Breast epithelium (tissue), 4 donors: ENCODE data around the gene PRKCG. TPM values are rescaled to one million over a fixed set of nuclear protein-coding genes. Genes with fewer than 3 reads are reported as not detected.
"Not testable (repeated sequence)": the region's sequence is repeated elsewhere in the genome, so short reads cannot be mapped to it uniquely, and the experiment has no call there.

Source experiments
- DNase-seq, 2 donors: peaks; one replicate each; pipeline ENCODE4 v3.0.0-alpha.2; 2019; ENCODE audit warnings: low spot score in 2 of 2
- H3K27ac ChIP-seq, 2 donors: fragments of 200-600 bp; sonication (generic) in 1 of 2; one replicate each; pipeline ENCODE4 v1.5.1; 2016 to 2019; ENCODE audit warnings: mild to moderate bottlenecking in 1 of 2
- H3K27me3 ChIP-seq, 2 donors: fragments of 200-600 bp; sonication (generic) in 1 of 2; one replicate each; pipeline versions ENCODE4 v1.5.1 to v1.6.0; 2017 to 2019; ENCODE audit warnings: control low read depth in 1 of 2, mild to moderate bottlenecking in 1 of 2
- H3K36me3 ChIP-seq: fragments of 200-600 bp; one replicate; pipeline ENCODE4 v1.5.1; 2019
- H3K4me1 ChIP-seq, 2 donors: fragments of 200-600 bp; sonication (generic); one replicate each; pipeline ENCODE4 v1.5.1; 2016 to 2019; ENCODE audit warnings: control low read depth in 1 of 2
- H3K4me3 ChIP-seq, 3 donors: fragments of 200-600 bp; sonication (generic); 1 replicate in 2 of 3; 2 replicates in 1 of 3; pipeline ENCODE4 v1.5.1; 2016 to 2019; ENCODE audit warnings: mild to moderate bottlenecking in 3 of 3, moderate library complexity in 2 of 3
- H3K9me3 ChIP-seq, 2 donors: fragments of 200-600 bp; sonication (generic) in 1 of 2; one replicate each; pipeline ENCODE4 v1.5.1; 2016 to 2019; ENCODE audit warnings: control low read depth in 1 of 2
- POLR2A ChIP-seq: fragments of 450-650 bp; IDR thresholded peaks from one replicate; pipeline ENCODE4 v1.6.1; 2016; ENCODE audit warnings: antibody characterized with exemption, mild to moderate bottlenecking, moderate library complexity
- POLR2AphosphoS5 ChIP-seq, 3 donors: sonication (generic); formaldehyde crosslinking; IDR thresholded peaks; one replicate each; pipeline ENCODE4 v1.6.1; 2017; ENCODE audit warnings: antibody characterized with exemption in 3 of 3
- intact Hi-C: fragments of 100-400 bp; cut with DNase I; formaldehyde crosslinking; loops from one replicate; pipeline ENCODE4 v1.15.1; 2023; ENCODE audit warnings: low total_unique reads
- total RNA-seq, 3 donors: library from RNA; depleted of rRNA; stranded (reverse); fragments of >200 nt; gene quantifications; one replicate each; pipeline ENCODE4 v1.1.0, GENCODE V29; 2016
- TF ChIP-seq, protein P1 (sequence below), 3 donors: fragments of 450-650 bp; IDR thresholded peaks; one replicate each; pipeline ENCODE4 v1.5.1; 2016 to 2017; ENCODE audit warnings: antibody characterized with exemption in 3 of 3, mild to moderate bottlenecking in 3 of 3, moderate library complexity in 3 of 3

Gene PRKCG
- total RNA-seq, 3 donors from 2014 or later: not detected

- peaks cover 0 to 7% of the 10 kb centered on the region in 2 donors for H3K9me3 ChIP-seq
- no peak for DNase-seq
- H3K4me1 ChIP-seq: no peaks in the 10 kb centered on the region
- TF ChIP-seq, protein P1, sequence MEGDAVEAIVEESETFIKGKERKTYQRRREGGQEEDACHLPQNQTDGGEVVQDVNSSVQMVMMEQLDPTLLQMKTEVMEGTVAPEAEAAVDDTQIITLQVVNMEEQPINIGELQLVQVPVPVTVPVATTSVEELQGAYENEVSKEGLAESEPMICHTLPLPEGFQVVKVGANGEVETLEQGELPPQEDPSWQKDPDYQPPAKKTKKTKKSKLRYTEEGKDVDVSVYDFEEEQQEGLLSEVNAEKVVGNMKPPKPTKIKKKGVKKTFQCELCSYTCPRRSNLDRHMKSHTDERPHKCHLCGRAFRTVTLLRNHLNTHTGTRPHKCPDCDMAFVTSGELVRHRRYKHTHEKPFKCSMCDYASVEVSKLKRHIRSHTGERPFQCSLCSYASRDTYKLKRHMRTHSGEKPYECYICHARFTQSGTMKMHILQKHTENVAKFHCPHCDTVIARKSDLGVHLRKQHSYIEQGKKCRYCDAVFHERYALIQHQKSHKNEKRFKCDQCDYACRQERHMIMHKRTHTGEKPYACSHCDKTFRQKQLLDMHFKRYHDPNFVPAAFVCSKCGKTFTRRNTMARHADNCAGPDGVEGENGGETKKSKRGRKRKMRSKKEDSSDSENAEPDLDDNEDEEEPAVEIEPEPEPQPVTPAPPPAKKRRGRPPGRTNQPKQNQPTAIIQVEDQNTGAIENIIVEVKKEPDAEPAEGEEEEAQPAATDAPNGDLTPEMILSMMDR (IDR thresholded peaks at IDR 0.05): no peak
- TF ChIP-seq POLR2A (no peak), POLR2AphosphoS5 (IDR thresholded peaks at IDR 0.05) (no peak)
- no peaks in the 10 kb centered on the region for H3K36me3 ChIP-seq
- H3K4me3 ChIP-seq: no peak overlapping the region
- intact Hi-C loops: no loop called here
- peaks cover 8 to 77% of the 10 kb centered on the region in 2 donors for H3K27me3 ChIP-seq
- no peak overlapping the region for H3K27ac ChIP-seq
Observed at GRCh38 chr19:53944416-53944815, 62.4 kb downstream of the PRKCG start.

DNA sequence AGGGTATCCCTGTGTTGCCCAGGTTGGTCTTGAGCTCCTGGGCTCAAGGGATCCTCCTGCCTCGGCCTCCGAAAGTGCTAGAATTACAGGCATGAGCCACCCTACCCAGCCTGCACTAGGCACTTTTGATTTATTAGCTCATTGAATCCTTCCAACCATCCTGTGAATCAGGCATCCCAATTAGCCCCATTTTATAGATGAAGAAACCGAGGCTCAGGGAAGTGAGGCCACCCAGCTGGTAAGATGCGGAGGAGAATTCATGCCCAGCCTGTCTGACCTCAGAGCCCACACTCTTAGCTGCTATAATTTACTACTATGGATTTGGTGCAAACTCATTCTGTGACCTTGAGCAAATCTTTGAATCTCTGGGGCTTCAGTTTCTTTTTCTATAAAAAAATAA lies 62.9 kb downstream of the PRKCG start:
- H3K9me3 ChIP-seq: peaks cover 0 to 2% of the 10 kb centered on the region in 2 donors
- H3K27me3 ChIP-seq: peaks cover 8 to 71% of the 10 kb centered on the region in 2 donors
- no peaks in the 10 kb centered on the region for H3K4me1 ChIP-seq
- TF ChIP-seq, protein P1 (IDR thresholded peaks at IDR 0.05): no peak
- no peak for TF ChIP-seq POLR2A
- TF ChIP-seq POLR2AphosphoS5 (IDR thresholded peaks at IDR 0.05): no peak
- H3K36me3 ChIP-seq: no peaks in the 10 kb centered on the region
- H3K4me3 ChIP-seq: no peak overlapping the region
- intact Hi-C loops: no loop called here
- no peak for DNase-seq
- H3K27ac ChIP-seq: no peak overlapping the region

DNA sequence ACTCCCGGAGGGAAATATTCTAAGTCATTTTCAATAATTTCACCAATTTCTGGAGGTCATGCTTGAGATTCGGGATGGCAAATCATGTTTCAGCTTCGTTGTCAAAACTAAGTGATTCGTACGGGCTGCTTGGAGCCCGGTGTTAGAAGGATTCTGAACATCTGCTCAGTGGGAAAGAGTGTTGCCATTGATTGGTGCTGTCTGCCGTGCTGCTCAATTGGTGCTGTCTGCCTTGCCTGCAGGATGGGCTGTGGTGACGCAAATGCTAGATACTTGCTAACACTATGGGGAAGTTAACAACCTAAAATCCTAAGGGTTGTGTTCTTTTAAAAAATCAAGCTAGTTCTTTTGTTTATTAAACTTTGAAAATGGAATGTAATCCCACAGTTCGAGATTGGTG lies 63.4 kb downstream of the PRKCG start:
- Histone ChIP-seq H3K36me3 (no peaks in the 10 kb centered on the region), H3K4me3 (no peak overlapping the region), H3K27me3 (peaks cover 8 to 66% of the 10 kb centered on the region in 2 donors), H3K27ac (no peak overlapping the region), H3K4me1 (no peaks in the 10 kb centered on the region), H3K9me3 (no peaks in the 10 kb centered on the region)
- DNase-seq: no peak
- TF ChIP-seq POLR2A: no peak
- TF ChIP-seq, protein P1 (IDR thresholded peaks at IDR 0.05): no peak
- no peak for TF ChIP-seq POLR2AphosphoS5 (IDR thresholded peaks at IDR 0.05)
- intact Hi-C loops: no loop called here

GRCh38 chr19:53945998-53946397 lies 64.0 kb downstream of the PRKCG start:
- TF ChIP-seq, protein P1 (IDR thresholded peaks at IDR 0.05): no peak
- TF ChIP-seq POLR2AphosphoS5 (IDR thresholded peaks at IDR 0.05) (no peak), POLR2A (no peak)
- no peaks in the 10 kb centered on the region for H3K4me1 ChIP-seq
- H3K27me3 ChIP-seq: peaks cover 8 to 63% of the 10 kb centered on the region in 2 donors
- no peaks in the 10 kb centered on the region for H3K36me3 ChIP-seq
- intact Hi-C loops: no loop called here
- no peak for DNase-seq
- no peaks in the 10 kb centered on the region for H3K9me3 ChIP-seq
- no peak overlapping the region for H3K4me3 ChIP-seq
- no peak overlapping the region for H3K27ac ChIP-seq

DNA sequence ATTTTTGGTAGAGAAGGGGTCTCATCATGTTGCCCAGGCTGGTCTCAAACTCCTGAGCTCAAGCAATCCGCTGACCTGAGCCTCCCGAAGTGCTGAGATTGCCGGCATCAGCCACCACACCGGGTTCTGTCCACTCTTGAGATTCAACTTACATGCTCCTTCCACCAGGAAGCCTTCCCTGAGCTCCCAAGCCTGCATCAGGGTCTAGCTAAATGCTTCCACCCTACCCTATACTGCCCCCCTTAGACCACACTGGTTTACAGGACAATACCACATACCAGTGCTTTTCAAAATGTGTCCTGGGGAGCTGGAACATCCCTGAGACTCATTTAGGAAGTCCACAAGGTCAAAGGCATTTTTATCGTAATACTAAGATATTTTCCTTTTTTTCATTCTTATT lies 65.6 kb downstream of the PRKCG start:
- H3K4me1 ChIP-seq: no peaks in the 10 kb centered on the region
- no peak overlapping the region for H3K27ac ChIP-seq
- intact Hi-C loops: no loop called here
- DNase-seq: no peak
- no peaks in the 10 kb centered on the region for H3K36me3 ChIP-seq
- peaks cover 3 to 56% of the 10 kb centered on the region in 2 donors for H3K27me3 ChIP-seq
- no peak for TF ChIP-seq POLR2AphosphoS5 (IDR thresholded peaks at IDR 0.05)
- TF ChIP-seq, protein P1 (IDR thresholded peaks at IDR 0.05): no peak
- TF ChIP-seq POLR2A: no peak
- H3K9me3 ChIP-seq: no peaks in the 10 kb centered on the region
- no peak overlapping the region for H3K4me3 ChIP-seq

GRCh38 chr19:53948611-53949010 lies 66.6 kb downstream of the PRKCG start:
- H3K27ac ChIP-seq, H3K4me3 ChIP-seq, H3K4me1 ChIP-seq, H3K36me3 ChIP-seq, intact Hi-C loops, DNase-seq, H3K9me3 ChIP-seq: not testable (repeated sequence)
- H3K27me3 ChIP-seq: peaks cover 0 to 46% of the 10 kb centered on the region in 2 donors
